Measurements from ENCODE around the gene SLX4.
A peak's percentile ranks its signal among the peaks of the same experiment; 100 is the strongest.

Gene SLX4

GRCh38 chr16:3553138-3553923 lies 58.1 kb downstream of the SLX4 start:
- DNase-seq: no peak

- no peak for DNase-seq
Measured at GRCh38 chr16:3550851-3551847, 60.3 kb downstream of the SLX4 start.

- no peak for DNase-seq
Measured at GRCh38 chr16:3549906-3550305, 61.5 kb downstream of the SLX4 start.

GRCh38 chr16:3548859-3549258 lies 62.5 kb downstream of the SLX4 start:
- no peak for DNase-seq

GRCh38 chr16:3548445-3548844 lies 63.0 kb downstream of the SLX4 start:
- no peak for DNase-seq

GRCh38 chr16:3546986-3547682 lies 64.3 kb downstream of the SLX4 start:
- DNase-seq: no peak

GRCh38 chr16:3542601-3543373 lies 68.6 kb downstream of the SLX4 start:
- DNase-seq: no peak

- DNase-seq: no peak
Measured at GRCh38 chr16:3541527-3542155, 69.8 kb downstream of the SLX4 start.

- no peak for DNase-seq
Measured at GRCh38 chr16:3538222-3538621, 73.2 kb downstream of the SLX4 start.

GRCh38 chr16:3536851-3537250 lies 74.6 kb downstream of the SLX4 start:
- DNase-seq: peak in 8 of 56 donors; percentile 1 to 11 (median 4)

- no peak for DNase-seq
Measured at GRCh38 chr16:3536271-3536731, 75.1 kb downstream of the SLX4 start.

GRCh38 chr16:3534126-3534525 lies 77.3 kb downstream of the SLX4 start:
- DNase-seq: no peak

GRCh38 chr16:3532741-3533140 lies 78.7 kb downstream of the SLX4 start:
- no peak for DNase-seq

Measured in nucleus accumbens (tissue), 56 donors.